HL-60/S4 treated with phorbol 12-myristate 13-acetate at 8.2 ng/mL for 4 days and 3 days (cell line): ENCODE data around the gene CEACAM7.
"Not testable (repeated sequence)": the region's sequence is repeated elsewhere in the genome, so short reads cannot be mapped to it uniquely, and the experiment has no call there.

Experiments
- in situ Hi-C: fragments of 300-500 bp; cut with MboI; formaldehyde crosslinking; loops from 2 replicates; pipeline ENCODE4 v1.15.0; 2022; ENCODE audit warnings: low sequenced_read_pairs

Gene CEACAM7

DNA sequence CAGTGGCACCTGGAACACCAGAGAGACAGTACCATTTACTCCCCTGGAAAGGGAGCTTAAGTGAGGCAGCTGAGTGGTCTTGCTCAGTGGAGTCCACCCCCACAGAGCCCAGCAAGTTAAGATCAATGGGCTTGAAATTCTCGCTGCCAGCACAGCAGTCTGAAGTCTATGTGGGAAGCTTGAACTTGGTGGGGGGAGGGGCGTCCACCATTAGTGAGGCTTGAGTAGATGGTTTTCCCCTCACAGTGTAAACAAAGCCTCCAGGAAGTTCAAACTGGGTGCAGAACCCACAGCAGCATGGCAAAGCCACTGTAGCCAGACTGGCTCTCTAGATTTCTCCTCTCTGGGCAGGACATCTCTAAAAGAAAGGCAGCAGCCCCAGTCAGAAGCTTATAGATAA is 30.9 kb downstream of the CEACAM7 start:
- in situ Hi-C loops: no loop called here

DNA sequence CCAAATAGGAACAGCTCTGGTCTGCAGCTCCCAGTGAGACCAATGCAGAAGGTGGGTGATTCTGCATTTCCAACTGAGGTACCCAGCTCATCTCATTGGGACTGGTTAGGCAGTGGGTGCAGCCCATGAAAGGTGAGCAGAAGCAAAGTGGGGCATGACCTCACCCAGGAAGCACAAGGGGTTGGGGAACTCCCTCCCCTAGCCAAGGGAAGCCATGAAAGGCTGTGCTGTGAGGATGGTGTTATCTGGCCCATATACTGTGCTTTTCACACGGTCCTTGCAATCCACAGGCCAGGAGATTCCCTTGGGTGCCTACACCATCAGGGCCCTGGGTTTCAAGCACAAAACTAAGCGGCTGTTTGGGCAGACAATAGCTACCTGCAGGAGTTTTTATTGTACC is 31.3 kb downstream of the CEACAM7 start:
- in situ Hi-C loops: not testable (repeated sequence)

DNA sequence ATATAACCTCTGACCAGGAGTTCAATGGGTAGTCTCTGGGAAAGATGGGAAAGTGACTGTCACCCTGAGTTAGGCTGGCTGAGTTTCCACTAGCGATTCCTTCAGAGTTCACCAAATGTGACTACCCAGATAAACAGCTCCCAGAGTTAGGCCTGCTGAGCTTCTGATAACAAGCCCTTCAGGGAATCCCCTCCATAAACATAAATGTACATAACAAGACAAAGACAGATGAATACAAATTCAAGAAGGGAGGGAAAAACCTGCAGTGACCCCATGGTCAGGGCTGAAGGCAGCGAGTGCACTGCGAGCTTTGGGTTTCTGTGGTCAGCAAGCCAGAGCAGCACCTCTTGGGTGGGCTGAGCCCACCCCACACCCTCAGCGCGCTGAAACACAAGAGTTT is 35.8 kb downstream of the CEACAM7 start:
- in situ Hi-C loops: no loop called here

DNA sequence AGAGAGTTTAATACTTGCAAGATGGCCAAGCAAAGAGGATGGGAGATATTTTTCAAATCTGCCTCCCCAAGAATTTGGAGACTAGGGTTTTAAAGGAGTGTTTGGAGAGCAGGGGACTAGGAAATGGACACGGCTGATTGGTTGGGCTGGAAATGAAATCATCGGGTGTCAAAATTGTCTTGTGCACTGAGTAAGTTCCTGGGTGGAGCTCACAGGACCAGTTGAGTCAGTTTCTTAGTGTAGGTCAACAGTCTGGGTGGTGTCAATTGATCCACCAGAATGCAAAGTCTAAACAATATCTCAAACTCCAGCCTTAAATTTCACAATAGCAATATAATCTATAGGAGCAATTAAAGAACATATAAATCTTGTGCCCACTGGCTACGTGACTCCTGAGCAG is 38.2 kb downstream of the CEACAM7 start:
- in situ Hi-C loops: no loop called here

DNA sequence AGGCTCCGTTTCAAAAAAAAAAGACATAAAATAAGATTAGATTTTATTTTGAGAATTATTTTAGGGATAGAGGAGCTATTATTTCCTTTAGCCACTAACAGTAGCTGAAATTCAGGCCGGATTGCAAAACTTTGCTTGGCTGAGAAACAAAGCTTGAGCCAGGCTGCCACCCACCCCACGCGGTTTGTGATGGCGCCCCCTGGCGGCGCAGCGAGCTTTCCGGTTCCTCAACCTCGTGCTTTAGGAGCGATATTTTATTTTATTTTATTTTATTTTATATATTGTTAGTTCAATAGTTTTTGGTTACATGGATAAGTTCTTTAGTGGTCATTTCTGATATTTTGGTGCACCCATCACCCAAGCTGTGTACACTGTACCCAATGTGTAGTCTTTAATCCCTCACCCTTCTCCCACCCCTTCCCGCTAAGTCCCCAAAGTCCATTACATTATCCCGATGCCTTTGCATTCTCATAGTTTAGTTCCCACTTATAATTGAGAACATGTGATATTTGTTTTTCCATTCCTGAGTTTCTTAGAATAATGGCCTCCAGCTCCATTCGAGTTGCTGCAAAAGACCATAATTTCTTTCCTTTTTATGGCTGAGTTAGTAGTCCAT is 41.4 kb downstream of the CEACAM7 start:
- in situ Hi-C loops: no loop called here

DNA sequence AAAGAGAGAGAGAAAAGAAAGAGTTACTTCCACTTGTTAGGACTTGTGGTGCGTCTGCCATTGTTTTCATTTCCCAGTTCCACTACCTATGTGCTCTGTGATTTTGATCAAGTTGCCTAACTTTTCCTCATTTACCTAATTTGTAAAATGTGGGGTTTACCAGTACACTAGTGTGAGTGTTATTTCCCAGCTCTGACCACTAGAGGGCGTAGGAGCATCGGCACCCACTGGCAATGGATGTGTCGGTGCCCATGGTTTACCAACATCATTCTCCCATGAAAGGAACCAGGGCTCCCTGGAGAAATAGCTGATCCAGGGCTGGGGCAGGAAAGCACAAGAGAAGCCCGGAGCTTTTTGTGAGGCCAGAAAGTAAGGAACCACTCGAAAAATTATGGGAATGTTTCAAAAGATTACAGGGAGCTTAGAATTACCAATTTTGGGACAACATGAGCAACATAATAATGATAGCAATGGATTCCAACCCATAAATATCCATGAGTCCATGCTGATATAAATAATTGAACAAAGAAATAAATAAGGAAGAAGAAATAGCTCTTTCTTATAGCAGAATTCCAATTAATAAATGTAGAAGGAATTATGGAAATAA is 46.1 kb downstream of the CEACAM7 start:
- in situ Hi-C loops: no loop called here

DNA sequence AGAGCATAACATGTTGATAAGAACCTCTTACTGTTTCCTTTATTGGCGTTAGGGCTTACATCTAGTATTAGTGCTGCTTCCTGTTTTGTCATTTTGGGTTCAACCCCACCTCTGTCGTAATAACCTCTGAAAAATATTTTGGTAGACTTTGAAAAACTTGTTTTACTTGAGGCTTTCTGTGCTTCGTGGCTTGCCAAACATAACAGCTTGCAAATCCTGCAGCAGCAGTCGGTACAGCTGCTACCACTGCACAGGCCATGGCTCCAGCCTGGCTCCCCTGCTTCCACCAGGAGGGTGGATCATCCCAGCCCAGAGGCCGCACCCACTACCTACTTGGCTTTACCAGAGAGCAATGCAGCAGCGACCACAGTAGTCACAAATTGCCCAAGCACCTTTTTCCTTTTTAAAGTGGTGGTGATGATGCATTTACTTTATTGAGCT is 49.4 kb downstream of the CEACAM7 start:
- in situ Hi-C loops: no loop called here

DNA sequence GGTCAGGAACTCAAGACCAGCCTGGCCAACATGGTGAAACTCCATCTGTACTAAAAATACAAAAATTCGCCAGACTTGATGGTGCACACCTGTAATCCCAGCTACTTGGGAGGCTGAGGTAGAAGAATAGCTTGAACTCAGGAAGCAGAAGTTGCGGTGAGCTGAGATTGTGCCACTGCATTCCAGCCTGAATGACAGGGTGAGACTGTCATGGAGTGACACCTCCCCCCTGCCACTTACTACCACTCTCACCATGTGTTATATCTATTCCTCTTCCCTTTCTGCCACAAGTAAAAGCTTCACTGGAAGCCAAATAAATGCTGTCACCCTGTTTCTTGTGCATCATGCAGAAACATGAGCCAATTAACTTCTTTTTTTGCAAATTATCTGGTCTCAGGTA is 50.6 kb downstream of the CEACAM7 start:
- in situ Hi-C loops: no loop called here

DNA sequence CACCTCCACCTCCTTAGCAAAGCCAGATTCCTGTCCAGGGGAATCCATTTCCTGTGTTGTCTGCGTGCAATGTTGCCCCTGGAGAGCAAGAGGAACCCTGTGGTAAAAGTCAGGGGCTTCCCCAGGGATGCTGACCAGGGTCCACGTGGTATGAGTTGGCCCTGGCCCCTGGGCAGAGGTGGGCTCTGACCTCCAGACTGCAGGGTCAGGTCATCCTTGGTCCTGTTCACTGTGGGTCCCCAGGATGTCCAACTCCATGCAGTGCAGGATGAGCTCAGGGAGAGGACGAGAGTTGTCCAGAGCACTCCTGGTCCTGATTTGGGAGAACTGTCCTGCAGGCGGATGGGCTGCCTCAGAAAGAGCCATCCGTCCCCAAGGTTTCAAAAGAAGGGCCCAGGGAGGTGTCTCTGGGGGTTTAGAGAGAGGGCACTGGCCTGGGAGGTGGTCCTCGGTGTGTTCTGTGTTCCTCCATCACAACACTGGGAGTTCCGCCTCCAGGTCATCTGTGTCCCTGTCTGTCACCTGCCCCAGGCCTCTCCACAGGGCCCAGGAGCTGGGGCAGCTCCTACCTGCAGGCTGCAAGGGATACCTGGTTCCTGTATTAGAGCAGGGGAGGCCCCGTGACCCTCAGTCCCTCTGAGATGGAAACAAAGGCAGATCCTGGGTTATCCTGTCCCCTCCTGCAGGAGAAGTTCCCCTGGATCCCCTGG is 59.9 kb downstream of the CEACAM7 start:
- in situ Hi-C loops: no loop called here

DNA sequence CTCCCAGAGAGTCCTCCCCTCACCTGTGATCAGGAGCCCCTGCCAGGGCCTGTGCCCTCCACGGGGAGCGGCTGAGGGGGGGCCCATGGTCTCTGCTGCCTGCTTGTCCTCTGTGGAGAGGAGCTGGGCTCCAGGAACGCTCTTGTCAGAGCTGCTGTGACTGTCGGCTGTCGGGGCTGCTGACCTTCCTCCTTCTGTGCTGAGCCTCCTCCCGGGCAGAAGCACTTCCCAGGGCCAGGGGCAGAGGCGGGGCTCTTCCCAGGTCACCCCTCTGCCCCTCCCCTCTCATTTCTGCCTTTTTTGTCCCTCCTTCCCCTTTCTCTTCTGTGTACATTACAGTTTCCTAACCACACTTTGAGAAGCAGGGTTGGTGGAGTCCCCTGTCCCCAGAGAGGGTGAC is 61.2 kb downstream of the CEACAM7 start, which contains the start of gene CEACAM4:
Gene CEACAM4 (minus strand): TSS at position 198 of the 400 bp plus-strand sequence. CDS start 111 bp downstream, at position 87.
- in situ Hi-C loops: no loop called here

DNA sequence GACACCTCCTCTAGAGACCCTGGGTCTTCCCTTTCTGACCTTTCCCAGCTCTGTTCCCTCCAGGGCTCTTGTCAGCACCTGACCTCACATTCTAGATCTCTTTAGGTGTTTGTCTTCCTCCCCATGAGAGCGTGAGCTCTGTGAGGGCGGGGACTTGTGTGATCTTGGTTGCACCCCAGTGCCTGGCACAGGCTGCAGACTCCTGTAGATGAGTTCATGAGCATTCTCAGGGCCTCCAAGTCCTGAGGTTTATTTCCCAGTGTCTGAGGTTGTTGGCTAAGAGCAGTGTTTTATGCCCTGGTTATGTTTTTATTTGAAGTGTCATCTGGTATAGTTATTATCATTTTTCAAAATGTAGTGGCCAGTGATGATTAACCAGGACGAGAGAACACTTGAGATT is 61.8 kb downstream of the CEACAM7 start:
- in situ Hi-C loops: no loop called here

DNA sequence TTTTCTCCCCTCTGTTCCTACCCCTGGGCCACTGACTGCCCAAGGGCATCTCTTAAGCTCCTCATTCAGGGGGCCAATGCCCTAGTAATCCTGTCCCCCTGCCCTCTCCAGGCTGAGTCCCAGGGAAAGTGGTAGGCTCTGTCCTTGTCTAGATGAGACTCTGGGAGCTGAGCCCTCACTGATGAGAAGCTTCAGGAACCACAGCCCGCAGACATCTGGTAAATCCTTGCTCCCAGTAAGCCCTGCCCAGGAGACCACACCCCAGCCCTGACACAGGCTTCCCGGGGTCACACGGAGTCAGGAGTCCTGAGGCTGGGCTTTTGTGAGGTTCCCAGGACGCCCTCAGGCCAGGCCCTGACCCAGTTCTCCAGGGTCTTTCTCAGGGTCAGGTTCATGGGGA is 63.1 kb downstream of the CEACAM7 start:
- in situ Hi-C loops: no loop called here

DNA sequence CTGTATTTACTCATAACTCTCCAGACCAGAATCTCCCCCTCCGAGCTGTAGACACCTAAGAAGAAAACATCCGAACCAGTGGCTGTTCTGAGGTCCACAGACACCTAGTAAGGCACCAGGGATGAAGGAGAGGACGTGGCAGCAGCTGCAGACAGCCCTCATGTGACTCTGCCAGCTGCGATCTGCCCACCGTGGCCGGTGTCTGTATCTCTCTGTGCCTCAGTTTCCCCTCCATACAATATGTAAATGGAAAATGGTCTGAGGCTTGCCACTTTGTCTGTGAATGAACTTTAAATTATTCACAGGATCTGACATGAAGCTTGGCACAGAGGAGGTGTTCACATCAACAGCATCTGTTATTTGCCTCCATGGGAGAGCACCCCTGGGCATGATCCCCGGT is 63.6 kb downstream of the CEACAM7 start:
- in situ Hi-C loops: no loop called here

DNA sequence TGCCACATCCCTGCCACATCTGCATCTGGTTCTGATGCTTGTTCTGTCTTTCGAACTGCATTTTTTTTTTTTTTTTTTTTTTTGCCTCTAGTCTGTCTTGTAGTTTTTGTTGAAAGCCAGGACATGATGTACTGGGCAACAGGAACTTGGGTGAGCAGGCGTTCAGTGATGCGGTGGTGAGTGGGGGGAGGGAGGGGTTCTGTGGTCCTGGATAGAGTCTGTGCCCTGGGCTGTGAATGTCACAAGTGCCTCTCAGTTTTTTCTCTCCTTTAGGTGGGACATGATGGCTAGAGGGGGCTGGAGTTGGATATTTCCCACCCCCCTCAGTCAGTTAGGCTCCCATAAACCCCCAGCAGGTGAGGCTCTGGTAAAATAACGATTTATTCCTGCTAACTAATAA is 64.7 kb downstream of the CEACAM7 start:
- in situ Hi-C loops: no loop called here
